WERI-Rb-1 (cell line): ENCODE measurements around the gene KANSL3.

Experiments
- DNase-seq: peaks from one replicate; pipeline ENCODE4 v3.0.0-alpha.2; 2020
- H3K27ac ChIP-seq: fragments of 250-450 bp; sonication (Bioruptor Pico); 2 replicates; pipeline ENCODE4 v1.5.1; 2020; ENCODE audit warnings: mild to moderate bottlenecking, moderate library complexity
- H3K27me3 ChIP-seq: fragments of 250-450 bp; sonication (Bioruptor Pico); 2 replicates; pipeline ENCODE4 v1.5.1; 2021; ENCODE audit warnings: mild to moderate bottlenecking, low read depth, moderate library complexity; ENCODE audit not compliant: insufficient read depth, severe bottlenecking
- H3K36me3 ChIP-seq: fragments of 250-450 bp; sonication (Bioruptor Pico); 2 replicates; pipeline ENCODE4 v1.5.1; 2020; ENCODE audit warnings: mild to moderate bottlenecking, moderate library complexity
- H3K4me3 ChIP-seq: 2 replicates; pipeline ENCODE4 v1.5.1; 2011; ENCODE audit warnings: low read depth, mild to moderate bottlenecking, control low read depth, low read length
- H3K9me3 ChIP-seq: fragments of 250-450 bp; sonication (Bioruptor Pico); 2 replicates; pipeline ENCODE4 v1.5.1; 2021; ENCODE audit warnings: mild to moderate bottlenecking, moderate library complexity; ENCODE audit not compliant: severe bottlenecking
- CTCF ChIP-seq: IDR thresholded peaks from 2 replicates; pipeline ENCODE4 v1.5.1; 2011; ENCODE audit warnings: low read depth, mild to moderate bottlenecking, control low read depth, inconsistent platforms, low read length

The KANSL3 gene

GRCh38 chr2:96553176-96553956, 84.7 kb downstream of the KANSL3 start:
- Histone ChIP-seq H3K9me3 (no peaks in the 10 kb centered on the region), H3K36me3 (no peaks in the 10 kb centered on the region), H3K27ac (no peak overlapping the region), H3K4me3 (no peak overlapping the region), H3K27me3 (no peaks in the 10 kb centered on the region)
- no peak for DNase-seq
- TF ChIP-seq CTCF: no peak

- Histone ChIP-seq H3K36me3 (no peaks in the 10 kb centered on the region), H3K27ac (no peak overlapping the region)
Measured at GRCh38 chr2:96552315-96553175, 85.6 kb downstream of the KANSL3 start.

GRCh38 chr2:96551605-96552314, 86.4 kb downstream of the KANSL3 start:
- no peaks in the 10 kb centered on the region for H3K27me3 ChIP-seq
- no peaks in the 10 kb centered on the region for H3K36me3 ChIP-seq
- no peaks in the 10 kb centered on the region for H3K9me3 ChIP-seq
- H3K4me3 ChIP-seq: no peak overlapping the region
- TF ChIP-seq CTCF: no peak
- H3K27ac ChIP-seq: no peak overlapping the region
- DNase-seq: no peak

More at GRCh38 chr2:96552315-96553175, 85.6 kb downstream of the KANSL3 start:
- no peak for TF ChIP-seq CTCF
- Histone ChIP-seq H3K27me3 (no peaks in the 10 kb centered on the region), H3K4me3 (no peak overlapping the region), H3K9me3 (no peaks in the 10 kb centered on the region)
- DNase-seq: no peak

- no peaks in the 10 kb centered on the region for H3K36me3 ChIP-seq
- no peak for DNase-seq
- no peak overlapping the region for H3K4me3 ChIP-seq
- TF ChIP-seq CTCF: no peak
- H3K27me3 ChIP-seq: no peaks in the 10 kb centered on the region
- H3K9me3 ChIP-seq: peaks cover 7% of the 10 kb centered on the region
- no peak overlapping the region for H3K27ac ChIP-seq
Measured at GRCh38 chr2:96550787-96551604, 87.1 kb downstream of the KANSL3 start.
